GM18517 (cell line): Measurements from ENCODE around the gene RBM12.

Experiments
- ATAC-seq: cut with Tn5 transposase; IDR thresholded peaks from one replicate; pipeline ENCODE4 v1.9.1; 2021; ENCODE audit warnings: mild to moderate bottlenecking, moderate library complexity; ENCODE audit not compliant: unreplicated experiment

The RBM12 gene

GRCh38 chr20:35600993-35601973, 63.4 kb downstream of the RBM12 start:
- no peak for ATAC-seq

GRCh38 chr20:35600176-35600992, 64.3 kb downstream of the RBM12 start:
- ATAC-seq, result no peak

GRCh38 chr20:35599776-35600120, 65.0 kb downstream of the RBM12 start:
- no peak for ATAC-seq
